ENCODE data around the gene KCTD18. TPM values are rescaled to one million over a fixed set of nuclear protein-coding genes. Genes with fewer than 3 reads are reported as not detected.

The KCTD18 gene
- total RNA-seq, 1 donor from 2014 or later = 17.4 TPM

DNA sequence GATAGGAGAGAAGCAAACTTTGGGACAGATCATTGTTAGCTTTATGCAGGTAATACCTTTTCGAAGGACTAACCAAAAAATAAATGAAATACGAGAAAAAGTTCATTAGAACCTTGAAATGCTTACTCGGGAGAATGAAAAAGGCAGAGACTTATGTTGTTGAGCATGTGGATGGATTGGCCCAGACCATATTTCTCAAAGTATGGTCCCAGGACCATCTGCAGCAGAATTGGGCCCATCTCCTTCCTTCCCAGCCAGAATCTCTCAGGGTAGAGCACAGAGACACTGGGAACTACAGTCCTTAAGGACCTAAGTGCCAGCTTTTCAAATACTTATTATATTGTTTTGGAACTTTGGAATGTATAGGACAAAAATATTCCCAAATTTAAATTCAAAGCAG, 50.8 kb downstream of the KCTD18 start:
- intact Hi-C loops (cut with micrococcal nuclease) = no loop called here

- intact Hi-C loops (cut with micrococcal nuclease) = loop anchor here (1.0 kb wide), 1 partner anchor 10 kb away; no protein-coding TSS in a partner anchor
These were observed 53.3 kb downstream of the KCTD18 start for GRCh38 chr2:200456567-200456966.

DNA sequence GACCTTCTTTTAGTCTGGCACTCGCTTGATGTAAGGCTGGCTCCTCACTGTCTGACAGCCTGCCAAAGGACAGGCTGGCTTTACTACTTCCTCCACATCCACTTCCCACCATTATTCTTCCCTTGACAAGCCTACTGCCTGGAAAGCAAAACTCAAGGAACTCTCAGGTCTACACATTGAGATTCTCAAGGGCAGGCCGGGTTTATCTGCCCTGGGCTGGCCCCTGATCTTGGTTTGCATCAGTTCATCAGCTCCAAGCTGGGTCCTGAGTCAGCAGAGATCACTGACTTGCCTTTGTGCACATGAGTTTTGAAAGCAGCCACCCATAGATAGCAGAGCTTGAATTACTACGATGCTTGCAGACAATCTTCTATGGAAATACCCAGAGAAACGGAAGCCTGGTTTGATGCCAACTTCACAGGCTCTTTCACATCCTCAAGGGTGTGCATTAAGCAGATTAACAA, 53.9 kb downstream of the KCTD18 start:
- intact Hi-C loops (cut with micrococcal nuclease) = loop anchor here (1.0 kb wide), 1 partner anchor 10 kb away; no protein-coding TSS in a partner anchor

GRCh38 chr2:200454927-200455801, 54.7 kb downstream of the KCTD18 start:
- intact Hi-C loops (cut with micrococcal nuclease) = no loop called here

DNA sequence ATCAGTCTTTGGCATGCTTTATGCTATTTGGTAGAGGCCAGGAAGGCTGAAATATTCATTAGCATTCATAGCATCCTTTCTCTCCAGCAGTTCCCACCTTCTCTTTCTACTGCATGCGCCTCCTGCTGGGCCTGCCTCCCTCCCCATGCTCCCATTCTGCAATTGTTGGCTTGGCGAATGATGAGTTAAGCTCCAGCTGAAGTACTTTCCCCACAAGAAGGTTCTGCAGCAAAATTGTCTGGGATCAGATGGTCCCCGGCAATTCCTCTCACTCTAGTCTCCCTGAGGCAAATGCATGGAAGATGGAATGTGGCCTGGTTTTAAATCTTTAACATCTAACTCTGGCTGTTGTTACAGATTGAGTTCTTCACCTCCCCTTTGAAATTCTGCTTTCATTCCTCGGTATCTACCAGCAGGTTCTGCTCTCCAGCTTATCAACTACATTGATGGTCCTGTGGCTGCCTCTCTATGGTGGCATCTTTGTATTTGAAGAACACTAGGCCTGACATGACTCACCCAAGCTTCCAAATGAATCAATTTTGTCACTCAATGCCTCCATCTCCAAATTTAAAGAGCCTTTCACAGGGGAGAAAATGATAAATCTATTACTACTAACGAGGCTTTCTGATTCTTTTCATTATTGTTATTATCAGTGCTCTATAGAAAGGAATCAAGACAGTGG, 55.9 kb downstream of the KCTD18 start:
- intact Hi-C loops (cut with micrococcal nuclease) = no loop called here

DNA sequence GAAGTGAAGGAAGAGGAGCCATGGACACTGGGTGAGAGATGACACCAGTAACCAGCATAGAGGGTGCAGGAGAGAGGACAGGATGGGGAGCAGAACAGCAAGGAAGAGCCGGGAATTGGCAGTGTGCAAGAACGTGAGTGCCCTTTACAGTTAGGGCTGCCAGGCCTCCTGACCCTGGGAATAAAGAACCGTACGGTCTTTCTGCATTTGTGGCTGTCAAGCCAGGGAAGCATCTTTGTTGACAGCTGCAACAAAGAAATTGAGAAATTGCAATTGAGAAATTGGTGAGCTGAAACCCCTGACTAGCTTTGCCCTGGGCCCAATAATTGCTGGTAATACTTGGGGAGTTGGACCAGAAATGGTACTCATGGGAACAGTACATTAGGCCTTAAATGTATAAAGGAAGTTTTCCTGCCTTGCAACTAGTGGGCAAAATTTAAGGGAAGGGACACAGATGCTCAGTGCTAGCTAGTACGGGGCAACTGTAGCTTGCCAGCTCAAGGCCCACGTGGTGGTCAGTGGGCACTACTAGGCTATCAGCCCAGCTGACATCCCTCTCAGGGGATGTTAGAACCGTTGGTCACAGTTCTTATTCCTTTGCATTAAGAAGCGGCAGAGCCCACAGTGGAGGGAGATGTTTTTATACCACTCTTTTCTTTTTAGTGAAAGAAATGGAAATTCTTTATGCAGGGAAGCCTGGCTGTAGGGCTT, 56.6 kb downstream of the KCTD18 start:
- intact Hi-C loops (cut with micrococcal nuclease) = no loop called here

DNA sequence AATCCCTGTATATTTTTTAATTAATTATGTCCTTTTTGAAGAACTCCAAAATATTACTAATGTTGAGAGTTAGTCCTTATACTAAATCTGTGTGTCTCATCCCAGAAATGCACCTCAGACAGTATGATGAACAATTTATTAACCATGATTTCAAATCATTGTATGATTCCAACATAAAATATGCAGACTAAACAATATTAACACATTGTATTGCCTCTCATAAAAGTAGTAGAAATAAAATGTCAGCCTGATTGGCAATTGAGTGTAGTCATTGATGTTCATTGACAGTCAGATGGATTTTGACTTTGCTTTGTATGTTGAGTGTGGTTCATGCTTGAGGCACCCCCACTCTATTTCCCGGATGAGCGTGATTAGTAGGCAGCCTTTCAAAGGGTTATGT, 57.5 kb downstream of the KCTD18 start:
- intact Hi-C loops (cut with micrococcal nuclease) = no loop called here

DNA sequence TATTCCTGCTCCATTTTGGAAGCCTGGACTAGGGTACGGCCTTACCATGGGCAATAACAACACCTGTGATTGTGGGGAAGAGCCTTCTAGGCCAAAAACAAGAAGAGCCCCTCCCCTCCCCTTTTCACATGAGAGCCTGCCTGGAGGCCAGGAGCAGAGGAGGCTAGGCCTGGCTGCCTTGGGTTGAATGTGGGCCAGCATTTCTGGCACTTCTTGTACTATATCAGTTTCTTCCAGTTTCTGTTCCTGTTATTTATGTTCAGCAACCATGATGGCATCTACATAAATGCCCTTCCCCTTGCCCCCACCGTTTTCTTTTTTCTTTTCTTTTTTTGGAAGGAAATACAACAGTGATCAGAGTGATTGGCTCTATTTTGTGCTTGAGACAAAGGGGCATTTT, 58.4 kb downstream of the KCTD18 start:
- intact Hi-C loops (cut with micrococcal nuclease) = no loop called here

DNA sequence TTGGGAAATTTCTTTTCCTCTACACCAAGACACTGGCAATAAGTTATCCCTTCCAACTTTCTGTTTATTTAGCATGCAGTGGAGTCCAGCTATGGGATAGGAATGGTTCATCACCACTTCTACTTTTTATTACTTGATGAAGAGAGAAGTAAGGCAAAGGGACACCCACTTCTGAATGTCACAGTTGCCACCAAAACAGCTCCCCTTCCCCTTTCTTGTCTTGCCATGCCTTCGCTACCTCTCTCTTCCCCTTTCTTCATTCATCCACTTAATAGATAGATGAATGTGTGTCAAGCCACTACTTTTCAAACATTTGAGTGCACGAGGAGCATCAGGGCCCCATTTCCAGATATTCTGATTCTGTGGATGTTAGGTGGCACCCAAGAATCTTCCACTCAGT, 59.6 kb downstream of the KCTD18 start:
- intact Hi-C loops (cut with micrococcal nuclease) = no loop called here

- intact Hi-C loops (cut with micrococcal nuclease) = no loop called here
These were observed 60.7 kb downstream of the KCTD18 start for GRCh38 chr2:200449149-200449548.

DNA sequence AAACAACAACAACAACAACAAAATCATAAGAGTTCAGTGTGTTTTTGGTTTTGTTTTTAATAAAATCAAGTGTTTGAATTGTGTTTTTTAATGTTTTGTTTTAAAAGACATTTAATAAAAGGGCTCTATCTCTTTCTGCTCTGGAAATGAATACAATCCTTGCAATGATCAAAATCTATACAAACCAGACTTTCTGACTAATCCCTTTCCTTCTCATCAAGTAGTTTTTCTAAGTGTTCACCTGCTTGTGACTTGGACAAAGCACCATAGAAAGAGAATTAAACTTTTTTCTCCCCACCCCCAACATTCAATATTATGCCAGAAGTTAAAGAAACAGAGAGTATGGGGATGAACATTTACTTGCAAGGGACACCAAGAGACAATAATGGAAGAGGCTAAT, 61.4 kb downstream of the KCTD18 start:
- intact Hi-C loops (cut with micrococcal nuclease) = no loop called here

DNA sequence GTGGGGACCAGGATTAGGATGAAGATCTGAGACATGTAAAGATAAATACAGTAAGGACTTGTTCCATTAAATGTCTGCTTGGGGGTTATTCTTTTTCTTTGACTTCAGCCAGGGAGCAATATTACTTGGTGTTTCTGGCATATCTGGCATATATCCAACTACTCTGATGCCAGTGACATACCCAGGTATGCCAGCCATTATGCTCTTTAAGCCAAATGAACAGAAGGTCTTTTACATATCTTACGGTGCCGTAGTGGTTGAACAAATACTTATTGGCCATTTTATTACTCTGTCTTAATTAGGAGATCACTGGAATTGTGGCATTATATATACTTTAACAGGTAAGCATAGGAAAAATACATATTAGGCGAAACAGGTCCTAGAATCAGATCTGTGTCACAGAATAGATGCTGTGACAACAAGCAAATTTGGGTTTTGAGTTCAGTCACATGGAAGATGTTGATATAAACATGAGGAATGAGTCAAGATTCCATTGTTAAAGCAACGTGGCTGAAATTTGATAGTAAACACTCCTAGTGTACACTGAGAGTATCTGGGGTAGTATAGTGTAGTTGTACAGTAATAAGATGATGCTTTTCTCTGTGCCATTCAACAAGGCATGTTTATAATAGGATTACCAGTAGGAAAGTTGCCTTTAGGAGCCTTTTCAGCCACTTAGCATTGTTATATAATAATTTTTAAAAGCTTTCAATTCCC, 62.6 kb downstream of the KCTD18 start:
- intact Hi-C loops (cut with micrococcal nuclease) = no loop called here

GRCh38 chr2:200446612-200447011, 63.3 kb downstream of the KCTD18 start:
- intact Hi-C loops (cut with micrococcal nuclease) = no loop called here

DNA sequence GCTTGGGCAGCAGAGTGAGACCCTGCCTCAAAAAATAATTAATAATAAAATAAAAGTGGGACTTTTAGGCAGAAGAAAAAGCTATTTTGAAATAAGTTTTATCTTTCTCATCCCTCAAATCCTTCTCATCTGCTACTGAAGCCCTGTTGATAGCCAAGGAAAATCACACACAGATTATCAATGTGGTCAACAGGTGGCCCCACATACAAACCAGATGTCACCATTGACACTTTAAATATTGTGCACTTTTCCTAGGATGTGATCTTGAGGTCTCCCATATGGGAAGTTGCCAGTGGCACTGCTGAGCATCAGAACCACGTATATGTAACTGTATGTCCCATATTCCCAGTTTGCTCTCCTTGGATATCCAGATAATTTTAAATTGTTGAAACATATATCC, 64.6 kb downstream of the KCTD18 start:
- intact Hi-C loops (cut with micrococcal nuclease) = no loop called here

GRCh38 chr2:200444530-200444929, 65.3 kb downstream of the KCTD18 start:
- intact Hi-C loops (cut with micrococcal nuclease) = no loop called here

DNA sequence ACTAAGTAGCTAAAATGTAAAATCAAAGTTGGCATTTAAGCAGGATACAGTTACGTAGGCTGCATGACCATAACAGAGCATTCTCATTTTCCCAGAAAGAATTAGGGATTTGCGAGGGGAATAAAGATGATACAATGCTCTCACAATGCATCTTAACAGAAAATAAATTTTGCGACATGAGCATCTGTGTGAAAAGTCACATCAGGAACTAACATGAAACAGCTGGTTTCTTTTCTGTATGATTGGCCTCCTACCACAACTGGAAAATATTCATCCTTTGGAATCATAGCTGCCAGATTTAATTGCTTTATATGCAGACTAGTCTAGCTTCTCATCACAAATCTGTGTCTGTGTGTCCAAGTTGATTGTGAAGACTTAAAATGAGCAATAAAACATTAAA, 66.0 kb downstream of the KCTD18 start:
- intact Hi-C loops (cut with micrococcal nuclease) = no loop called here

DNA sequence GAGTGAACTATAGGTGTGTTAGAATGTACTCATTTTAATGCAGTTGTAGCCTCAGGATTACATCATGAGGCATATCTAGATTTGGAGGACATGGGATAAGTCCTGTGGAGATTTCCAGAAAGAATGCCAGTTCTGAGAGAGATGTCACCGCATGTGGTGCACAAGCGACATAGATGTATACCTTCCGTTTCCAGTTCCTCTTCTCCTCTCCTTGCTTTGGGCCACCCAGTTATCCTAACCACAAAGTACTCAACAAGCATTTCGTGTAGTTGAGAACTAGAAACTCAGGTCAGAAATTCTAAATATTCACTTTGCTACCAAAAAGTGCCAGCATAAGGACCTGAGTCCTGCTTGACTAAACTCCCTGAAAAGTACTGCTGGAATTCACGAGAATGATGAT, 66.5 kb downstream of the KCTD18 start:
- intact Hi-C loops (cut with micrococcal nuclease) = no loop called here

DNA sequence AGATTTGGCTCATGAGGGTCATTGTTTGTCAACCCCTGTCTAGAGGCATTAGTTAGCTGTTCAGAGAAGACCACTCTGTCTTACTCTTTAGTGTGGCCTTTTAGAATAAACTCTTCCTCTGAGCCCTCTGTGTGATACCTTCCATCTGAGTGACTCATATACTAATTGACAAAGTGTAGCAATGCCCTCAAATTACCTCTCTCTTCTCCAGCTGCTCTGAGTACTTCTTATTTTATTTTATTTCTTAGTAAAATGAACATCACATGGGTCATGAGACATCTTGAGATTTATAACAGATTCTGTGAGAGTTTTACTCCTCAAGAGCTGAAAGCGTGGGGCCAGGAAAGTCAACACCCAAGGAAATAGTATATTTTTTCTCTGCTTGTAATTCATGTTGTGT, 67.4 kb downstream of the KCTD18 start:
- intact Hi-C loops (cut with micrococcal nuclease) = no loop called here

GRCh38 chr2:200439981-200440380, 69.9 kb downstream of the KCTD18 start:
- intact Hi-C loops (cut with micrococcal nuclease) = no loop called here
